ENCODE results near the gene TRPM3. TPM values are rescaled to one million over a fixed set of nuclear protein-coding genes. Genes with fewer than 3 reads are reported as not detected.

Gene TRPM3
- total and polyA plus RNA-seq, 4 donors = 0.07 to 0.89 (median 0.67) TPM

DNA sequence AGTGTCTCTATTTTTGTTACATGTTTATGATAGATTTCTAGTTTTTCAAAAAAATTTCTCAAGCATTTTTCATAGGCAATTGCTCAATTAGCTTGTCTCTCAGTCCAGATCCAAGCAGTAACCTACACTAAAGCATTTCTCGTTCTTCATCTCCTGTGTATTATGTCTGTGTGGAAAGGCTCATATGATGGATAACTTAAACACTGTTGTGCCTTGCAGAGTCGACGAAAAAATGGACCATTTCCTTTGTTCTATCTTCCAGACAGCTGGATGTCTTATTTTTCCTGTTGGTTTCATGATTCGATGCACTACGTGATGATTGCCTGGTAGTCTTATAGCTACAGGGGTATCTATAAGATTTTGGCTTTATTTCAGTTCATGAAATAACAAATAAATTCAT is 347.8 kb downstream of the TRPM3 start (continued):
- TF ChIP-seq HNF4A (conservative IDR thresholded peaks at IDR 0.05) = no peak

DNA sequence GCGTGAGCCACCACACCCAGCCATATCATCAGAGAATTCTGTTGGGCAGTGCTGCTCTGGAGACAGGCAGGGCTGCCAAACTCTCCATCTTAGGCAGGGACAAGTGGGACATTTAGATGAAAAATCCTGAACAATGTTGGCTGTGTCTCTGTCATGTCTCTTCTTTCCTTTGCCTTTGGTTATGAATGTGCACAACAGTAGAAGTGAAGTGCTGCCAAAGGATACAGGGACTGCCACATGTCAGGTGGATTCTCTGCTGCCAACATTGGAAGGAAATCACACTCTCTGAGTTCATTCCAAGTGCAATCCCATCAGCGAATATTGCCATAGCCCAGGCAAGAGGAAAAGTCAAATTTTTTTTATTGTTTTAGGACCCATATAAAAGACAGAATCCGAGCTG is 348.8 kb downstream of the TRPM3 start:
- no peak overlapping the region for H3K27ac ChIP-seq (ENCODE audit: low read depth in 1 of 2, low read length in 2 of 2)
- no peak overlapping the region for H3K4me3 ChIP-seq (ENCODE audit: low read depth in 1 of 3, low read length in 3 of 3)
- H3K36me3 ChIP-seq (ENCODE audit: control insufficient read depth in 4 of 4, insufficient read depth in 3 of 4, low read depth in 1 of 4, low read length in 3 of 4) = no peaks in the 10 kb centered on the region
- no peak overlapping the region for H3K9ac ChIP-seq (ENCODE audit: low read depth in 1 of 2, low read length in 2 of 2)
- whole genome bisulfite sequencing = 67% methylated on average over 3 of the region's 3 CpGs
- no peaks in the 10 kb centered on the region for H3K9me3 ChIP-seq (ENCODE audit: control insufficient read depth in 4 of 4, low read length in 3 of 4)
- TF ChIP-seq EGR1 (IDR thresholded peaks at IDR 0.05; ENCODE audit: low read depth in 2 of 2) (no peak), TAF1 (conservative IDR thresholded peaks at IDR 0.05) (no peak), HNF4G (IDR thresholded peaks at IDR 0.05) (no peak), YY1 (IDR thresholded peaks at IDR 0.05) (no peak), NR2F2 (IDR thresholded peaks at IDR 0.05) (no peak), JUND (IDR thresholded peaks at IDR 0.05) (no peak), SP1 (IDR thresholded peaks at IDR 0.05) (no peak), HNF4A (conservative IDR thresholded peaks at IDR 0.05) (no peak), RAD21 (IDR thresholded peaks at IDR 0.05) (no peak), RXRA (IDR thresholded peaks at IDR 0.05) (no peak), GABPA (IDR thresholded peaks at IDR 0.05 in 1 of 2, conservative IDR thresholded peaks at IDR 0.05 in 1 of 2) (no peak), FOXA2 (IDR thresholded peaks at IDR 0.05) (no peak), FOXA1 (IDR thresholded peaks at IDR 0.05) (no peak)
- TF ChIP-seq, protein P1, sequence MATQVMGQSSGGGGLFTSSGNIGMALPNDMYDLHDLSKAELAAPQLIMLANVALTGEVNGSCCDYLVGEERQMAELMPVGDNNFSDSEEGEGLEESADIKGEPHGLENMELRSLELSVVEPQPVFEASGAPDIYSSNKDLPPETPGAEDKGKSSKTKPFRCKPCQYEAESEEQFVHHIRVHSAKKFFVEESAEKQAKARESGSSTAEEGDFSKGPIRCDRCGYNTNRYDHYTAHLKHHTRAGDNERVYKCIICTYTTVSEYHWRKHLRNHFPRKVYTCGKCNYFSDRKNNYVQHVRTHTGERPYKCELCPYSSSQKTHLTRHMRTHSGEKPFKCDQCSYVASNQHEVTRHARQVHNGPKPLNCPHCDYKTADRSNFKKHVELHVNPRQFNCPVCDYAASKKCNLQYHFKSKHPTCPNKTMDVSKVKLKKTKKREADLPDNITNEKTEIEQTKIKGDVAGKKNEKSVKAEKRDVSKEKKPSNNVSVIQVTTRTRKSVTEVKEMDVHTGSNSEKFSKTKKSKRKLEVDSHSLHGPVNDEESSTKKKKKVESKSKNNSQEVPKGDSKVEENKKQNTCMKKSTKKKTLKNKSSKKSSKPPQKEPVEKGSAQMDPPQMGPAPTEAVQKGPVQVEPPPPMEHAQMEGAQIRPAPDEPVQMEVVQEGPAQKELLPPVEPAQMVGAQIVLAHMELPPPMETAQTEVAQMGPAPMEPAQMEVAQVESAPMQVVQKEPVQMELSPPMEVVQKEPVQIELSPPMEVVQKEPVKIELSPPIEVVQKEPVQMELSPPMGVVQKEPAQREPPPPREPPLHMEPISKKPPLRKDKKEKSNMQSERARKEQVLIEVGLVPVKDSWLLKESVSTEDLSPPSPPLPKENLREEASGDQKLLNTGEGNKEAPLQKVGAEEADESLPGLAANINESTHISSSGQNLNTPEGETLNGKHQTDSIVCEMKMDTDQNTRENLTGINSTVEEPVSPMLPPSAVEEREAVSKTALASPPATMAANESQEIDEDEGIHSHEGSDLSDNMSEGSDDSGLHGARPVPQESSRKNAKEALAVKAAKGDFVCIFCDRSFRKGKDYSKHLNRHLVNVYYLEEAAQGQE (IDR thresholded peaks at IDR 0.05) = no peak
- TF ChIP-seq, protein P2, sequence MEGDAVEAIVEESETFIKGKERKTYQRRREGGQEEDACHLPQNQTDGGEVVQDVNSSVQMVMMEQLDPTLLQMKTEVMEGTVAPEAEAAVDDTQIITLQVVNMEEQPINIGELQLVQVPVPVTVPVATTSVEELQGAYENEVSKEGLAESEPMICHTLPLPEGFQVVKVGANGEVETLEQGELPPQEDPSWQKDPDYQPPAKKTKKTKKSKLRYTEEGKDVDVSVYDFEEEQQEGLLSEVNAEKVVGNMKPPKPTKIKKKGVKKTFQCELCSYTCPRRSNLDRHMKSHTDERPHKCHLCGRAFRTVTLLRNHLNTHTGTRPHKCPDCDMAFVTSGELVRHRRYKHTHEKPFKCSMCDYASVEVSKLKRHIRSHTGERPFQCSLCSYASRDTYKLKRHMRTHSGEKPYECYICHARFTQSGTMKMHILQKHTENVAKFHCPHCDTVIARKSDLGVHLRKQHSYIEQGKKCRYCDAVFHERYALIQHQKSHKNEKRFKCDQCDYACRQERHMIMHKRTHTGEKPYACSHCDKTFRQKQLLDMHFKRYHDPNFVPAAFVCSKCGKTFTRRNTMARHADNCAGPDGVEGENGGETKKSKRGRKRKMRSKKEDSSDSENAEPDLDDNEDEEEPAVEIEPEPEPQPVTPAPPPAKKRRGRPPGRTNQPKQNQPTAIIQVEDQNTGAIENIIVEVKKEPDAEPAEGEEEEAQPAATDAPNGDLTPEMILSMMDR (IDR thresholded peaks at IDR 0.05; ENCODE audit: low read depth, low read length, missing input control) = no peak
- TF ChIP-seq, protein P3, sequence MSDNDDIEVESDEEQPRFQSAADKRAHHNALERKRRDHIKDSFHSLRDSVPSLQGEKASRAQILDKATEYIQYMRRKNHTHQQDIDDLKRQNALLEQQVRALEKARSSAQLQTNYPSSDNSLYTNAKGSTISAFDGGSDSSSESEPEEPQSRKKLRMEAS (IDR thresholded peaks at IDR 0.05) = no peak
- TF ChIP-seq, protein P4, sequence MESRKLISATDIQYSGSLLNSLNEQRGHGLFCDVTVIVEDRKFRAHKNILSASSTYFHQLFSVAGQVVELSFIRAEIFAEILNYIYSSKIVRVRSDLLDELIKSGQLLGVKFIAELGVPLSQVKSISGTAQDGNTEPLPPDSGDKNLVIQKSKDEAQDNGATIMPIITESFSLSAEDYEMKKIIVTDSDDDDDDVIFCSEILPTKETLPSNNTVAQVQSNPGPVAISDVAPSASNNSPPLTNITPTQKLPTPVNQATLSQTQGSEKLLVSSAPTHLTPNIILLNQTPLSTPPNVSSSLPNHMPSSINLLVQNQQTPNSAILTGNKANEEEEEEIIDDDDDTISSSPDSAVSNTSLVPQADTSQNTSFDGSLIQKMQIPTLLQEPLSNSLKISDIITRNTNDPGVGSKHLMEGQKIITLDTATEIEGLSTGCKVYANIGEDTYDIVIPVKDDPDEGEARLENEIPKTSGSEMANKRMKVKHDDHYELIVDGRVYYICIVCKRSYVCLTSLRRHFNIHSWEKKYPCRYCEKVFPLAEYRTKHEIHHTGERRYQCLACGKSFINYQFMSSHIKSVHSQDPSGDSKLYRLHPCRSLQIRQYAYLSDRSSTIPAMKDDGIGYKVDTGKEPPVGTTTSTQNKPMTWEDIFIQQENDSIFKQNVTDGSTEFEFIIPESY (IDR thresholded peaks at IDR 0.05) = no peak
- TF ChIP-seq, protein P5, sequence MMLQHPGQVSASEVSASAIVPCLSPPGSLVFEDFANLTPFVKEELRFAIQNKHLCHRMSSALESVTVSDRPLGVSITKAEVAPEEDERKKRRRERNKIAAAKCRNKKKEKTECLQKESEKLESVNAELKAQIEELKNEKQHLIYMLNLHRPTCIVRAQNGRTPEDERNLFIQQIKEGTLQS (IDR thresholded peaks at IDR 0.05) = no peak
- DNase-seq (ENCODE audit: low spot score) = no peak
- no peaks in the 10 kb centered on the region for H3K4me1 ChIP-seq (ENCODE audit: control insufficient read depth in 4 of 4, insufficient read depth in 4 of 4, low read length in 3 of 4)
- H3K27me3 ChIP-seq (ENCODE audit: control insufficient read depth in 4 of 4, insufficient read depth in 4 of 4, low read length in 3 of 4) = no peaks in the 10 kb centered on the region

Data from liver (tissue), 9 donors.